NCI-H345 (cell line): ENCODE measurements around the gene GNB1.
"Not testable (repeated sequence)": the region's sequence is repeated elsewhere in the genome, so short reads cannot be mapped to it uniquely, and the experiment has no call there.

Source experiments
- DNase-seq: peaks from one replicate; lab custom pipeline; 2025; lab: John Stamatoyannopoulos, UW

The GNB1 gene

GRCh38 chr1:1760715-1761114, 130.2 kb downstream of the GNB1 start:
- DNase-seq: no peak

- no peak for DNase-seq
These were observed 130.6 kb downstream of the GNB1 start for GRCh38 chr1:1760345-1760650.

- DNase-seq: no peak
These were observed 131.2 kb downstream of the GNB1 start for GRCh38 chr1:1759456-1760344.

- DNase-seq: no peak
These were observed 132.0 kb downstream of the GNB1 start for GRCh38 chr1:1758692-1759455.

DNA sequence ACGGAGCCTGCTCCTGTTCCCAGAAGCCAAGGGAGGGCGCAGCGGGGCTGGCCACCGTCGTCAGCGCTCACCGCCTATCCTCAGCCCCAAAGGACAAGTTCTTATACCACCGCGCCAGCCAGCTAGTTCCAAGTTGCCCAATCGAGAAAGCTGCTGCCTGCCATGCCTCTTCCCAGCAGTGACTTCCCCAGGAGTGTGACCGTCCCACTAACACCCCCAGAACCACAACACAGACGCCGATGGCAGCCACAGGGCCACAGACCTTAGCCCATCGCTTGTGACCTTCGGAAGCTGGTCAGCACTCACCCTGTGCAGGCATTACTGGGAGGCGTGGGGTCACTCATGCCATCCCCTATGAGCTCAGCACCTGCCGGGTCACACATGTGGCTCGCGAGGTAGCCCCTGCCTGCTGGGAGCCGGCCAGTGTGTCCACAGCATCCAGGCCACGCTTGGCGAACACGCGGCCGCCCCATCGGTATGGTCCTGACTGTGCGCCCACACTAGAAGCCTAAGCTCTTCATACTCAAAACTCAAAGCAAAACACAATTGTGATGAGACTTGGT, 132.7 kb downstream of the GNB1 start:
- DNase-seq: no peak

DNA sequence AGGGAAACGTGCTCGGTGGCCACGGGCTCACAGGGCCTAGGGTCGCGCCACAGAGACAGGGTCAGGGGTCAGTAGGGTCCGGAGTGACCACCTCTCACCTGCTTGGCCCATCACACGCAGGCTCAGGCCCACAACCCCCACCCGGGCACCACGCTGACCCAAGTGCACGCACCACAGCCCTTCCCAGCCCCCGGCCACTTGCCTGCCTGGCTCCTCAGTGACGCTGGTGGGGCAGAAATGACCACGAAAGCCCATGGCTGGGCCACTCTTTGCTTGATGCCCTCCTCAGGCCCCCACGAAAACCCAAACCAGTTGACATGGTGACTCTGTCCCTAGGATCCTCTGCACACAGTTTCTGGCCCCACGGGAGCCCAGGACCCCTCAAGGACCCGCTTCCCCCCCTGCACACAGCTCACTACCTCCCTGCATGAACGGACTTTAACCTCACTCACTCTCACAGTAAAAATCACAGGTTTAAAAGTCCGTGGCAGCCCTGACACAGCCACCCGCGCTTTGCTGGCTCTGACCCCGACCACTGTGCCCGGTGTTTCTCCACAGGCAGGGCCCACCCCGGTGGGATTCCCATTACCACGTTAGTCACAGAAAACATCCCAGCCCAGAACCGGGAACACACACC, 133.3 kb downstream of the GNB1 start:
- DNase-seq: no peak

DNA sequence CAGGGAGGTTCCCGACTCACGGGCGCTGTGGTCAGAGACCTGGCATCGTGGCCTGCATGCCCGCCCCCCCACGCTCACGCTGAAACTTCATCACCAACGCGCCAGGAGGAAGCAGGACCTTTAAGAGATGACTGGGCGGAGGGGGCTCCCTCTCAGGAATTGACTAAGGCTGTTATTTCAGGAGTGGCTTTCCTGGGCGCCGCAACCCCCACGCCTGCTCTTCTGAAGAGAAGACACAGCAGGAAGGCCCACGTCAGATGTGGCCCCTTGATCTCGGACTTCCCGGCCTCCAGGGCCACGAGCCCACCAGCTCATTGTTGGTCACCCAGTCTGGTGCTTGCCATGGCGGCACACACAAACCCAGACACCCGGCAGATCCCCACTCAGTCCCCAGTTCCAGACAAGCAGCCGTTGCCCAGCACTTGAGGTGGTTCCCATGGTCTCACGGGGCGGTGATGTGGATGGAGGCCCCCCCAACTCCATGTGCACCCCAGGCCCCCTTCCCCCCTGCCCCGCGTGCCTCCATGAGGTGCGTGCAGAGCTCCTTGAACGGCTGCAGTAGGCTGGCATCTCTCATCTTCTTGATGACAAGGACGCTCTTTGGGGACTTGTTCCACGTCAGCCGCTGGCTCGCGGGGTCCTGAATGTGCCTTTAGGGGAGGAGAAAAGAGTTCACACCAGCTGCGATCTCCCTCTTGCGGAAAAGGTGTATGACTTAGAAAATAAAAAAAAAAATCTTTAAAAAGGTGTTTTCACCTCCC, 134.0 kb downstream of the GNB1 start:
- DNase-seq: no peak

DNA sequence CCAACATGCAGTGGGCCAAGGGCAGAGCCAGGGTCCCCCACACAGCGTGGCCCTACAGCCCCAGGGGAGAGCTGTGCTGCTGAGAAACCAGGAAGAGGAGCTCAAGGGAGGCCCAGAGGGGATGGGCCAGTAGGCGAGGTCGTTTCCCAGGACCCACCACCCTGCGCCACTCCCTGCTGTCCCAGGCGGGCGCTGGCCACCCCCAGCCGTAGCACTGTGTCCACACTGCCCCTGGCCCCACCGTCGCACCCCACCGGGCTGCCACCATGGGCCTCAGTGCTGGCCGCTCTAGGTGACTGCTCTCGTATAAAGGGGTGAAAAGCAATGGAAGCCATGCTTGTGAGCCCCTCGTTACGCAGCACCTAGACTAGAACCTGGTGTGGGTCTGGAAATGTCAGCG, 135.0 kb downstream of the GNB1 start:
- no peak for DNase-seq

DNA sequence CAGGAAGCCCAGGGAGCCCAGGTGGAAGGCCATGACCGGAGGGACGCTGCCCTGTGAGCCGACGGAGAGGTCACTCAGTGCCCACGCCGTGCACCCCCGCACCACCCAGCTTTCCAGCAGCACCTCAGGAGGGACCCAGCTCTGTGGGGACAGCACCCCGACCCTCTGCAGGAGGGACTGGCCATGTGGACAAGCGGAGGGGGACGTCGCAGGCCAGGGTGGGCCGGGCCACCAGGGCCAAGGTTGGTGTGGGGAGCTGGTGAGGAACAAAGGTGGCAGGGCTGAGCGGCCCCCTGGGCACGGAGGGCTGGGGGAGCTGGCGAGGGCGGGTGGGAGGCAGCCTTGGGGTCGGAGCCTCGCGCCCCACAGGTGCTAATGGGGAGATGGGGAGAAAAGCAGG, 135.5 kb downstream of the GNB1 start:
- no peak for DNase-seq

- DNase-seq: no peak
These were observed 136.7 kb downstream of the GNB1 start for GRCh38 chr1:1754051-1754815.

DNA sequence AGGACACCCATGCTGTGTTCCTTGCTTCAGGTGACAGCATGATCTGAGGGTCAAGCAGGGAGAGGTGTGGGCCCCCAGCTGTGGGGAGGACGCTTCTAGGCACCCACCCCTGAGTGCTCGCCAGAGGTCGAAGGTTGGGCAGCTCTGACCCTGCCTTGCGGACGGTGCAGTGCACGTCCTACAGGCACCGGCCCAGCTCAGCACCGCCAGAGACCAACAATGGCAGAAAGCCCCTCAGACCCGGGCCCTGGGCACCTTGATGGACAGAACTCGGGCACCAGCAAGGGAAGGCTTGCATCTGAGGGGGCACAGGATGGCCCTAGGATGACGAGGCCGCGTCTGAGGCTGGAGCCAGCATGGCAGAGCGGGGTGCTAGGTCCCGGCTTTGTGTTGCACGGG, 137.3 kb downstream of the GNB1 start:
- no peak for DNase-seq

- no peak for DNase-seq
These were observed 138.0 kb downstream of the GNB1 start for GRCh38 chr1:1752636-1753606.

DNA sequence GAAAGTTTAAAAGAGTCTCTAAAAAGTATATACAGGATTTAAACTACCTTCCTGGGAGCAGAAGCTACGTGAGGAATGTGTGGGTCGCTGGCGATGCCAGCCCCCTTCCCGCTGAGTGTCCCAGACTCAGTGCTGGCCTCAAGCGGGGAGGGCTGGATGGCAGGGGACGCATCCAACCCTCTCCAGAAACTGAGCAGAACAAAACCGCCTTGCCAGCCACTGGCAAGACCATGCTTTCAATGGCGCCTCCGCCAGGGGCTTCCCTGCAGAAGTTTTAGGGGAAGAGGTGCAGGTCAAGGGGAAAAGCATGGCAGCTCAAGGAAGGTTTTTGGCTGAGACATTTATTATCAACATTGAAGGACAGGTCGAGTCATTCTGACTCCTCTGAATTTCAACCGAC, 138.7 kb downstream of the GNB1 start:
- no peak for DNase-seq

DNA sequence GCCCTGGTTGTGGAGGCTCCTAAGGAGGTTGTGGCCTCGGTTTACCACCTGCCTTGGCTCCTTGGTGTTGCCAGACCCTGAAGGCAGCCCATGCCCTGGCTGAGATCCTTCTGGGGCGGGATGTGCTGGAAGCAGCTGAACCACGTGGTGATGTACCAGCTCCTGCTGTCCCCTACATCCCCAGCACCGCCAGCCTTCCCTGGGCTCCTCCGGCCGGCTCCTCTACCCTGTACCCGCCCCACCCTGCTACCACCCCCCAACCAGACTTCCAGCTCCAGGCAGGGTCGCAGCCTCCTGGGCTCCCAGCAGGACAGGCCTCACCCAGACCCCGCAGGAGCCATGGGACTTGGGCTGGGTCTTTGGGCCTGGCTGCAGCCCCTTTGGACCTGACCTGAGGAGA, 140.9 kb downstream of the GNB1 start:
- not testable (repeated sequence) for DNase-seq

- DNase-seq: no peak
These were observed 142.1 kb downstream of the GNB1 start for GRCh38 chr1:1748686-1749321.

GRCh38 chr1:1746566-1746909, 144.3 kb downstream of the GNB1 start:
- DNase-seq: not testable (repeated sequence)

DNA sequence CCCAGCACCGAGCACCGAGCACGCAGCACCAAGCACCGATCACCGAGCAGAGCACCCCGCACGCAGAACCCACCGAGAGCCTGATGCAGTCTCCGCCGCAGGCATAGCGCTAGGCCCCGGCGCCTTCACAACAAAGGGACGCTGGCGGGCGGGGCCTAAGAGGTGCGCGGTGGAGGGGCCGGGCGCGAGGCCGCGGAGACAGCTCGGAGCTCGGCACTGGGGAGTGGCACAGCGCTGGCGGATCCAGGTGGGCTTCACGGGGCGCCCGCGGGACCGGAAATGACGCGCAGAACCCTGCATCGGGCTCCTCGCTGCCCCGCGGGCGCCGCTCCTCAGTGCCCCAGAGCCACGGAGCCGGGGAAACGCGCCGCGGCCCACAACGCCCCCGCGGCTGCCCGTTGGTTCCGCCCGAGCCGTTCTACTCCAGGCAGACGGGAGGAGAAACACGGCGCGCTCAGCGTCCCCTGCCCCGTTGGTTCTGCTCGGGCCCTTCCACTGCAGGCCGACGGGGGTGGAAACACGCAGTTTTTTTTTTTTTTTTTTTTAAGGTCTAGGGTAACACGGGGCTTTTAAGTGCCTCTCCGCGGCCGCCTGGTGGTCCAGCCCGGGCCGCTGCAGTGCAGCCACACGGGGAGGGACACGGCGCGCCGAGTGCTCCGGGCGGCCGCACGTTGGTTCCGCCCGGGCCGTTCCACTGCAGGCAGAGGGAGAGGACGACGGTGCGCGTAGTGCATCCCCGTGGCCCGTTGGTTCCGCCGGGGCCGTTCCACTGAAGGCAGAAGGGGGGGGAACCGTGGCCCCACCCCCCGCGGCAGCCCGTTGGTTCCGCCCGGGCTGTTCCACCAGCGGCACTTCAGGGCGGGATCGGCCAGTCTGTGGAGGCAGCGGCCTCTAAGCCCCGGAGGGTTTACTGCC, 145.0 kb downstream of the GNB1 start:
- peak; percentile 77 for DNase-seq

DNA sequence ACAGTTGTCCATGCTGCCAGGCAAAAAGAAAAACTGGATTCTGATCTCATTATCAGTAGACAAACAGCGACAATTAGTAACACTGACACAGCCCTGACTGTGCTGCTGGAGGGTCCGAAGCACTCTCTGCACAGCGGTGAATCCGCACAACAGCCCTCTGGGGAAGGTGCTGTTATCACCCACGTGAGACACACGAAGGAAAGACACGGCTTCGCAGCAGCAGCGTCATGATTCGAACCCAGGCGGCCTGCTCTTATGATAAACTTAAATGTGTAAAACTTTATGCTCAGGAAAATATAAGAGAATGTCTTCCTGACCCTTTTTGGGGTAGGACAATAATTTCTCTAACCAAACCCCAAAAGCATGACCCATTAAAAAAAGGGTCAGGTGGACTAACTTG, 148.4 kb downstream of the GNB1 start:
- DNase-seq: not testable (repeated sequence)
